ENCODE data around the gene FAM240A.

- TF ChIP-seq CTCF (IDR thresholded peaks at IDR 0.05) (no peak), POLR2A (IDR thresholded peaks at IDR 0.05) (no peak), POLR2AphosphoS5 (IDR thresholded peaks at IDR 0.05) (no peak), EP300 (IDR thresholded peaks at IDR 0.05) (no peak)
These were observed 18.3 kb upstream of the FAM240A start for GRCh38 chr3:46593979-46594378.
